ENCODE data around the gene SUN3. TPM values are rescaled to one million over a fixed set of nuclear protein-coding genes. Genes with fewer than 3 reads are reported as not detected.

Gene SUN3
- total and polyA plus RNA-seq, 2 of the 4 experiments (the other 2 are of a cell fraction) = not detected

DNA sequence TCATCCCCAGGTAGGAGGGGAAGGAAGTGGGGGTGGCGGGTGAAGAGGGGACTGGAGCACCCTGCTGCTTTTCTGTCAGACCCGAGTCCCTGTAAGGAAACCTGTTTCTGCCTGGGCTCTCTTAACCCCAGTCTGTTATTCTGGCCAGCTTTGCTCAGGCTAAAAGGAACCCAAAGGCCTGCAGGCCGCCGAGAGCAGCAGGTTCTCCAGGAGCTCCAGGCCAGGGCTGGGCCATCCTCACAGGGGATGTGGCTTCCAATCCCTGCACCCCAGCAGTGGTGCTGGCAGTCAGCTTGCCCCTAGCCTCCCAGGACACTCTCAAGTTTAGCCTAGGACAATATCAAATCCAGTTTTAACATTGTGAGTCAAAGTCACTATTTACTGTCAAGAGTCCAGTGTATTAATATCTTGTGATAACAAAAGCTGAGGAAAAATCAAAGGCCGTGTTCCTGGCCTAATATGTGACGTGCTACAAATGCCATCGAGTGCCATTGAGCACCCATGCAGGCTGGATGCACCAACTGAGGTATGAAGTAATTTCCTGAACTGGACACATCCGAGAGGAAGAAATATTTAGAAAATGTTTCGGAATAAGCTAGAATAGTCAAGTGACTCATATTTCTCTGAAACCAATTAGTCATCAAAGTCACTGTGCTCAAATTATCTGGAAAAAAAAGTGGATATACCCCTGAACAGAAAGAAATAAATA lies 87.6 kb downstream of the SUN3 start:
- Histone ChIP-seq H3K4me3 (ENCODE audit: insufficient read depth, low read depth, low read length) (no peak overlapping the region), H3K27ac (ENCODE audit: insufficient read depth, low read length) (peak overlapping the region; percentile 68), H4K5ac (ENCODE audit: low read depth, low read length) (peak overlapping the region; percentile 42), H2BK20ac (ENCODE audit: low read depth, low read length) (peak overlapping the region; percentile 95), H3K36me3 (ENCODE audit: control insufficient read depth, insufficient read depth, low read length) (no peaks in the 10 kb centered on the region), H2BK120ac (ENCODE audit: low read depth, low read length) (peak overlapping the region; percentile 95), H3K4me1 (ENCODE audit: control insufficient read depth, insufficient read depth, low read length) (peaks cover 17% of the 10 kb centered on the region), H4K8ac (ENCODE audit: low read depth in 2 of 2, low read length in 2 of 2) (peak overlapping the region; percentile 53 to 92), H3K4ac (ENCODE audit: low read depth, low read length) (peak overlapping the region; percentile 97), H3K23ac (ENCODE audit: low read depth, low read length) (peak overlapping the region; percentile 73), H2AFZ (replicated peaks; ENCODE audit: low read length, poor library complexity) (peak overlapping the region; percentile 86), H3K27me3 (ENCODE audit: control insufficient read depth, insufficient read depth, low read length) (no peaks in the 10 kb centered on the region), H3K56ac (ENCODE audit: extremely low read depth, insufficient read depth, low read length) (peak overlapping the region; percentile 44), H3K9me1 (ENCODE audit: insufficient read depth, low read length) (peaks cover 22% of the 10 kb centered on the region), H3K9me3 (ENCODE audit: control insufficient read depth, insufficient read depth, low read length) (no peaks in the 10 kb centered on the region), H2BK5ac (ENCODE audit: low read depth, low read length, poor library complexity, severe bottlenecking) (peak overlapping the region; percentile 94), H2AK5ac (ENCODE audit: low read depth, low read length) (peak overlapping the region; percentile 94), H4K20me1 (ENCODE audit: insufficient read depth, low read length) (no peaks in the 10 kb centered on the region), H3K18ac (ENCODE audit: low read depth, low read length) (peak overlapping the region; percentile 52), H3K14ac (replicated peaks; ENCODE audit: low read depth, low read length) (peak overlapping the region; percentile 91), H2BK15ac (ENCODE audit: low read depth, low read length) (peak overlapping the region; percentile 96; the same call in 2 of the 3 replicates), H3K9ac (ENCODE audit: low read depth, low read length) (no peak overlapping the region; the same call in 1 of the 2 replicates), H2AK9ac (replicated peaks; ENCODE audit: low read depth, low read length, poor library complexity) (peak overlapping the region; percentile 86), H4K91ac (ENCODE audit: insufficient read depth, low read depth, low read length) (peak overlapping the region; percentile 97), H3K79me1 (ENCODE audit: low read depth in 1 of 2, low read length in 2 of 2) (peaks cover 0 to 7% of the 10 kb centered on the region in 2 experiments; a peak in 1 of 4 replicates), H3K4me2 (ENCODE audit: low read depth, low read length) (0 out of 2 replicates have a peak overlapping the region, but pooled peaks have one; percentile 4)
- ATAC-seq (ENCODE audit: low read depth) = peak; percentile 68
- dilution Hi-C loops (cut with HindIII; ENCODE audit: low sequenced_read_pairs, unreplicated experiment) (no loop called here), intact Hi-C loops (cut with micrococcal nuclease) (loop anchor here (1.0 to 10.0 kb wide), 3 partner anchors 336 to 676 kb away; partner anchors contain the start of gene TNS3), in situ Hi-C loops (cut with MboI; ENCODE audit: low sequenced_read_pairs) (loop anchor here (10.0 kb wide), 2 partner anchors 506 to 676 kb away; no protein-coding TSS in a partner anchor)
- peak; percentile 49; the same call in 1 of the 2 replicates for TF ChIP-seq CEBPB (IDR thresholded peaks at IDR 0.05; ENCODE audit: low read depth, low read length)
- TF ChIP-seq FOS (IDR thresholded peaks at IDR 0.05; ENCODE audit: low read depth, low read length) = peak; percentile 87
- TF ChIP-seq, protein P1, sequence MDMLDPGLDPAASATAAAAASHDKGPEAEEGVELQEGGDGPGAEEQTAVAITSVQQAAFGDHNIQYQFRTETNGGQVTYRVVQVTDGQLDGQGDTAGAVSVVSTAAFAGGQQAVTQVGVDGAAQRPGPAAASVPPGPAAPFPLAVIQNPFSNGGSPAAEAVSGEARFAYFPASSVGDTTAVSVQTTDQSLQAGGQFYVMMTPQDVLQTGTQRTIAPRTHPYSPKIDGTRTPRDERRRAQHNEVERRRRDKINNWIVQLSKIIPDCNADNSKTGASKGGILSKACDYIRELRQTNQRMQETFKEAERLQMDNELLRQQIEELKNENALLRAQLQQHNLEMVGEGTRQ (IDR thresholded peaks at IDR 0.05; ENCODE audit: low read depth, low read length) = no peak
- POLR2A ChIA-PET (ENCODE audit: unreplicated experiment) = interaction anchor here (0.5 to 0.6 kb wide), 2 partner anchors 9 to 119 kb away, joined by 3 to 4 read pairs; no protein-coding TSS in a partner anchor
- WGBS, 2 experiments (ENCODE audit: extremely low coverage in 2 of 2, insufficient read length in 1 of 2) = 37% methylated on average over 5 of the region's 9 CpGs; no CpG with 5 or more reads in 1 of the 2 experiments
- BruUV-seq (replicated peaks) = no TSS peak
- peak; percentile 71 for DNase-seq
- CTCF ChIA-PET = no interaction called here
